GM13976 (cell line): ENCODE results near the gene REXO5.

Experiments used
- DNase-seq: peaks from one replicate; pipeline ENCODE4 v3.0.0; 2012; ENCODE audit warnings: low spot score
- in situ Hi-C: fragments of 300-500 bp; cut with MboI; formaldehyde crosslinking; loops from one replicate; pipeline ENCODE4 v1.12.0; 2022; ENCODE audit warnings: low sequenced_read_pairs, mixed read lengths, inconsistent platforms; ENCODE audit not compliant: unreplicated experiment
- TF ChIP-seq, protein P1 (sequence below): IDR thresholded peaks from 2 replicates; pipeline ENCODE4 v1.5.1; 2012; ENCODE audit warnings: borderline replicate concordance, mild to moderate bottlenecking; ENCODE audit not compliant: insufficient read depth; ENCODE audit errors: extremely low read depth, missing control alignments, control extremely low read depth

The REXO5 gene

DNA sequence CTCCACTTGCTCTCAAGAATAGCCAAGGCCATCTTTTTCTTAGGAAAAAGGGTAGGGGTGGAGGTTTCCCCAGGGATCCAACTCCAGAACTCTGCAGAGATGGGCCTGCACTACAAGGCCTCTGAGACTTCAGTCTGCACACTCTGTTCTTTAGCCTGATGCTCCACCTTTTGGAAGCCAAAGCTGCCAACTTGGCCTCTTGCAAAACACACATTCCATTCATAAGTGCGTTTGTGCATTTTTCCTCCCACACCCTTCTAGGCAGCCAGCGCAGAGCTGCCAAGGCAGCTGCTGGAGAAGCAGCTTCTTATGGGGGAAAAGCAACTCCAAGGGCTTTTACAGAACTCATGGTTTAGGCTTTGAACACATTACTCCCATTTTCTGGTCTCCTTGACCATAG, 45.3 kb downstream of the REXO5 start:
- no peak for DNase-seq

DNA sequence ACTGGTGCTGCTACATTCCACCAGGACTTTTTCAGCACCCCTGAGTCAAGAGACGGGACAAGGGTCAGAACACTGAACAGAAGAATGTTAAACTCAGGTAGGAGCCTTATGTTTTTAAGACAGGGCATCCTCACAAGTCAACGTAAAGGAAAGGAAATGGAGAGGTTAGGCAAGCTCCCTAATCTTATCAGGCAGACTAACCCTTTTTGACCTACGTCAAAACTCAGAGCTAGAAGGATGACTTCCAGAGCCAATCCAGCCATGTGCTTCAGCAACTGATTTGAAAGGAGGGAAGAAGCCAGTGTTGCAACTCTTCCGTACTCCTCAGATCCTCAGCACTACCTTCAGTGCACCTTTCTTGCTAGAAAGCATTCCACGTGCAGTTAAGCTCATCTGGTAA, 46.8 kb downstream of the REXO5 start:
- DNase-seq, result no peak
- in situ Hi-C loops, result loop anchor here (5.0 kb wide), 1 partner anchor 229 kb away; no protein-coding TSS in a partner anchor
- TF ChIP-seq, protein P1, sequence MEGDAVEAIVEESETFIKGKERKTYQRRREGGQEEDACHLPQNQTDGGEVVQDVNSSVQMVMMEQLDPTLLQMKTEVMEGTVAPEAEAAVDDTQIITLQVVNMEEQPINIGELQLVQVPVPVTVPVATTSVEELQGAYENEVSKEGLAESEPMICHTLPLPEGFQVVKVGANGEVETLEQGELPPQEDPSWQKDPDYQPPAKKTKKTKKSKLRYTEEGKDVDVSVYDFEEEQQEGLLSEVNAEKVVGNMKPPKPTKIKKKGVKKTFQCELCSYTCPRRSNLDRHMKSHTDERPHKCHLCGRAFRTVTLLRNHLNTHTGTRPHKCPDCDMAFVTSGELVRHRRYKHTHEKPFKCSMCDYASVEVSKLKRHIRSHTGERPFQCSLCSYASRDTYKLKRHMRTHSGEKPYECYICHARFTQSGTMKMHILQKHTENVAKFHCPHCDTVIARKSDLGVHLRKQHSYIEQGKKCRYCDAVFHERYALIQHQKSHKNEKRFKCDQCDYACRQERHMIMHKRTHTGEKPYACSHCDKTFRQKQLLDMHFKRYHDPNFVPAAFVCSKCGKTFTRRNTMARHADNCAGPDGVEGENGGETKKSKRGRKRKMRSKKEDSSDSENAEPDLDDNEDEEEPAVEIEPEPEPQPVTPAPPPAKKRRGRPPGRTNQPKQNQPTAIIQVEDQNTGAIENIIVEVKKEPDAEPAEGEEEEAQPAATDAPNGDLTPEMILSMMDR, result no peak

More for the DNA sequence above, 45.3 kb downstream of the REXO5 start:
- TF ChIP-seq, protein P1, result no peak
- in situ Hi-C loops, result loop anchor here (5.0 kb wide), 1 partner anchor 231 kb away; no protein-coding TSS in a partner anchor

DNA sequence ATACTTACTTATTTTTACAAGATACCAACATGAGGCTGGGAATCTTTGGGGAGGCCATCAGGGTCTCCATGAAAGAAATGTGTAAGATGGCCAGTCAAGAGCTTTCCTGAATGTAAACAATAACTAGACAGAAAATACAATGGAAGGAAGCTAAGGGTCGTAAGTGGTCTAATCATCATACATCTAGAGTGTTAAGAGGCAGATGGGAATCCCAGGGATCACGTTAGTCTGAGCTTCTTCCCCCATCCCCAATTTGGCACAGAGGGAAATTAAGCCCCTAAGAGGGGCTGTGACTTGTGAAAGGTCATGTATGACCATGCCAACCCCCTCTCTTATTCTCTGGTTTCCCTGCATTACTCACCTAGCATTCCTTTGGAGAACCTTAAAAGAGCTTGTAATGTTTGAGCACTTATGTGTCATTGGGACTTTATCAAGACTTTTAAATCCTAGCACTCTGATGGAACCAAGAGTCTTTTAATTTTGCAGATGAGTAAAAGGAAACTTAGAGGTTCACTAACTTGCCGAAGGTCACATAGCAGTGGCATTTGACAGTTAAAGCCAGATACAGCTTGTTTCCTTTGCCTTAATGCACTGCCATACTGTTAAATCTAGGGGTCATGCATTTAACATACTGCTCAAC, 47.8 kb downstream of the REXO5 start:
- in situ Hi-C loops, result loop anchor here (5.0 kb wide), 1 partner anchor 228 kb away; no protein-coding TSS in a partner anchor
- no peak for DNase-seq
- TF ChIP-seq, protein P1, result no peak

DNA sequence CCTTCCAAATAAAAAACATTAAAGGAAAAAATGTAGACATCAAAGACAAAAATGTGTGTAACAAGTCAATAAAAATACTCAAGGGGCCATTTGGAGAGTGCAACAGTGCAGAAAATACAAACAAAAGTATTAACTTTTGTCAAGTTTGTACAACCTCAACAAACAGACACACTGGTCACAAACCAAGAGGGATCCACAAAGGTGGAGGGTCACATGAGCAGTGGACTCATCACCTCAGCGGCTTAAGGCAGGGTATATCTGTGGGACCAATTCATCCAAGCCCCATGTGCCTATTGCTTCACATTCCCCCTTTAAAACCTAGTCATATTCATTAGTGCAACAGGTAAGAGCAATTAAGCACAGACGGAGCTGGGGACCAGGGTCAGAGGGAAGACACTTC, 48.6 kb downstream of the REXO5 start:
- in situ Hi-C loops, result loop anchor here (5.0 kb wide), 1 partner anchor 227 kb away; no protein-coding TSS in a partner anchor

DNA sequence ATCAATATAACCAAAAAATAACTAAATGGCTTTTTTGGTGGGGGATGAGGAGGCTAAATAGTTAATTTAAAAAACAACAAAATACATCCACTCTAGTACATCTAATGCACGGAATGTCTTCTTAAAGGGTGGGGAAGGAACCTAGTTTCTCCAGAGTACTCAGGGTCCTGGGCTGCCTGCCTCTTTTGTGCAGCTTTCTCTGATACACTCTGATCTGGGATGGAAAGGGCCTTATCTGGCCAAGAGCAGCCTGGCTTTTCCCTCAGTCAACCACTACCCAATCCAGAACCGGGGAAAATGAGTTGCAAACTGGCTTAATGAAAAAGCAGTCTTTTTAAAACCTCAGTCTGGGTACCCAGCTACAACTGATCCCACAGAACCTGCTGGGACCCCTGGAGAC, 51.0 kb downstream of the REXO5 start:
- in situ Hi-C loops, result no loop called here
- TF ChIP-seq, protein P1, result no peak
- no peak for DNase-seq

More for the DNA sequence above, 48.6 kb downstream of the REXO5 start:
- no peak for DNase-seq
- TF ChIP-seq, protein P1, result no peak

DNA sequence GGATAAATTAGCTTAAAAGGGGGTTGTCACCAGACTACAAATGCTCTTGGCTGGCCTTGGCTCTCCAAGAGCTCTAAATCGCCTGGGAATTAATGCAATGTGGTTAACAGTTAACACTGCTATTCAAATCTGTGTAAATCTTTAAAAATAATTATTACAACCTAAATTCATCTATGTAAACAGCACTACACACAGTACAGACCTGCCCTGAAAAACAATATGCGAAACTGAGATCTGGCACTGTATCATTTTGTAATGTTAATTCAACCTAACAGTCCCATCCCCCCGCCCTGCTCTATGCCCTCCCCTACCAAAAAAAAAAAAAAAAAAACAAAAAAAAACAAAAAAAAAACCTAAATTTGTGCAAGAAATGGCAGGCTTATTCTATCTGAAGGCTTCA, 52.9 kb downstream of the REXO5 start:
- in situ Hi-C loops, result no loop called here
- TF ChIP-seq, protein P1, result no peak
- DNase-seq, result no peak
